SK-N-MC (cell line): ENCODE results near the gene LGI4.

Source experiments
- EZH2 ChIP-seq: fragments of 200-600 bp; sonication (generic); IDR thresholded peaks from one replicate; pipeline ENCODE4 v1.6.1; 2017; ENCODE audit warnings: antibody characterized with exemption
- POLR2AphosphoS5 ChIP-seq: IDR thresholded peaks from 2 replicates; pipeline ENCODE4 v1.6.1; 2012; ENCODE audit warnings: mild to moderate bottlenecking, low read depth, low read length, borderline replicate concordance

GRCh38 chr19:35105411-35106290, 29.2 kb downstream of the LGI4 start:
- TF ChIP-seq POLR2AphosphoS5: no peak
- no peak for TF ChIP-seq EZH2
